GM12865 (cell line): ENCODE data around the gene AHDC1.

Experiments
- DNase-seq: peaks from one replicate; pipeline ENCODE4 v3.0.0; 2010; ENCODE audit warnings: low read depth
- H3K4me3 ChIP-seq: 2 replicates; pipeline ENCODE4 v1.5.1; 2011; ENCODE audit warnings: mild to moderate bottlenecking, low read depth, low read length, control low read depth
- CTCF ChIP-seq: IDR thresholded peaks from 2 replicates; pipeline ENCODE4 v1.5.1; 2011; ENCODE audit warnings: low read length, control low read depth, low read depth, inconsistent platforms; ENCODE audit not compliant: insufficient read depth; ENCODE audit errors: missing control alignments

AHDC1 gene

GRCh38 chr1:27574871-27575831 is 28.8 kb downstream of the AHDC1 start:
- no peak for TF ChIP-seq CTCF
- H3K4me3 ChIP-seq: no peak overlapping the region
- no peak for DNase-seq

- no peak for TF ChIP-seq CTCF
- DNase-seq: no peak
- no peak overlapping the region for H3K4me3 ChIP-seq
These were observed 29.8 kb downstream of the AHDC1 start for GRCh38 chr1:27574001-27574781.

GRCh38 chr1:27572679-27573426 is 31.1 kb downstream of the AHDC1 start:
- H3K4me3 ChIP-seq: no peak overlapping the region
- DNase-seq: no peak
- no peak for TF ChIP-seq CTCF

GRCh38 chr1:27572019-27572678 is 31.8 kb downstream of the AHDC1 start:
- DNase-seq: no peak
- no peak for TF ChIP-seq CTCF
- no peak overlapping the region for H3K4me3 ChIP-seq

GRCh38 chr1:27571439-27572018 is 32.4 kb downstream of the AHDC1 start:
- no peak for TF ChIP-seq CTCF
- DNase-seq: no peak
- no peak overlapping the region for H3K4me3 ChIP-seq

GRCh38 chr1:27570784-27571183 is 33.2 kb downstream of the AHDC1 start:
- TF ChIP-seq CTCF: no peak
- no peak for DNase-seq
- H3K4me3 ChIP-seq: no peak overlapping the region
